Measurements from ENCODE around the gene MAPK7.

MAPK7 gene

GRCh38 chr17:19410875-19411620 lies 32.8 kb downstream of the MAPK7 start, which contains the start of gene RNF112:
Gene RNF112 (plus strand): TSS chr17:19411232. CDS start chr17:19411409, 177 bp downstream.
- H3K4me3 ChIP-seq (ENCODE audit: low read length): no peak within 1 kb of the TSS
- H3K27me3 ChIP-seq (ENCODE audit: control insufficient read depth, insufficient read depth, low read length): peaks cover 8% of the 10 kb centered on the region
- peak within 1 kb of the TSS; percentile 7 for H3K9ac ChIP-seq (ENCODE audit: low read length)
- no peak within 1 kb of the TSS for H3K27ac ChIP-seq (ENCODE audit: low read length)
- peaks cover 11% of the 10 kb centered on the region for H3K4me1 ChIP-seq (ENCODE audit: control insufficient read depth, low read depth, low read length)
- H3K36me3 ChIP-seq (ENCODE audit: control insufficient read depth, low read depth, low read length): no peaks in the 10 kb centered on the region
- H3K9me3 ChIP-seq (ENCODE audit: control insufficient read depth, low read depth, low read length): no peaks in the 10 kb centered on the region

GRCh38 chr17:19411631-19412030 lies 33.3 kb downstream of the MAPK7 start:
- Histone ChIP-seq H3K4me3 (ENCODE audit: low read length) (no peak overlapping the region), H3K9ac (ENCODE audit: low read length) (no peak overlapping the region), H3K36me3 (ENCODE audit: control insufficient read depth, low read depth, low read length) (no peaks in the 10 kb centered on the region), H3K9me3 (ENCODE audit: control insufficient read depth, low read depth, low read length) (no peaks in the 10 kb centered on the region), H3K4me1 (ENCODE audit: control insufficient read depth, low read depth, low read length) (peaks cover 11% of the 10 kb centered on the region), H3K27ac (ENCODE audit: low read length) (no peak overlapping the region), H3K27me3 (ENCODE audit: control insufficient read depth, insufficient read depth, low read length) (peaks cover 8% of the 10 kb centered on the region)

GRCh38 chr17:19412510-19412909 lies 34.2 kb downstream of the MAPK7 start:
- peaks cover 11% of the 10 kb centered on the region for H3K4me1 ChIP-seq (ENCODE audit: control insufficient read depth, low read depth, low read length)
- no peak overlapping the region for H3K27ac ChIP-seq (ENCODE audit: low read length)
- H3K9me3 ChIP-seq (ENCODE audit: control insufficient read depth, low read depth, low read length): no peaks in the 10 kb centered on the region
- no peak overlapping the region for H3K4me3 ChIP-seq (ENCODE audit: low read length)
- peaks cover 8% of the 10 kb centered on the region for H3K27me3 ChIP-seq (ENCODE audit: control insufficient read depth, insufficient read depth, low read length)
- H3K9ac ChIP-seq (ENCODE audit: low read length): no peak overlapping the region
- H3K36me3 ChIP-seq (ENCODE audit: control insufficient read depth, low read depth, low read length): no peaks in the 10 kb centered on the region

- peaks cover 8% of the 10 kb centered on the region for H3K27me3 ChIP-seq (ENCODE audit: control insufficient read depth, insufficient read depth, low read length)
Observed at GRCh38 chr17:19412984-19413383, 34.7 kb downstream of the MAPK7 start.

GRCh38 chr17:19413761-19414160 lies 35.5 kb downstream of the MAPK7 start:
- Histone ChIP-seq H3K27me3 (ENCODE audit: control insufficient read depth, insufficient read depth, low read length) (peaks cover 8% of the 10 kb centered on the region), H3K9ac (ENCODE audit: low read length) (no peak overlapping the region), H3K9me3 (ENCODE audit: control insufficient read depth, low read depth, low read length) (no peaks in the 10 kb centered on the region), H3K4me1 (ENCODE audit: control insufficient read depth, low read depth, low read length) (peaks cover 11% of the 10 kb centered on the region), H3K4me3 (ENCODE audit: low read length) (no peak overlapping the region), H3K27ac (ENCODE audit: low read length) (no peak overlapping the region), H3K36me3 (ENCODE audit: control insufficient read depth, low read depth, low read length) (no peaks in the 10 kb centered on the region)

More at GRCh38 chr17:19412984-19413383, 34.7 kb downstream of the MAPK7 start:
- H3K4me3 ChIP-seq (ENCODE audit: low read length): no peak overlapping the region
- H3K36me3 ChIP-seq (ENCODE audit: control insufficient read depth, low read depth, low read length): no peaks in the 10 kb centered on the region
- H3K9ac ChIP-seq (ENCODE audit: low read length): no peak overlapping the region
- H3K27ac ChIP-seq (ENCODE audit: low read length): no peak overlapping the region
- H3K4me1 ChIP-seq (ENCODE audit: control insufficient read depth, low read depth, low read length): peaks cover 11% of the 10 kb centered on the region
- no peaks in the 10 kb centered on the region for H3K9me3 ChIP-seq (ENCODE audit: control insufficient read depth, low read depth, low read length)

GRCh38 chr17:19414396-19415280 lies 36.3 kb downstream of the MAPK7 start:
- Histone ChIP-seq H3K36me3 (ENCODE audit: control insufficient read depth, low read depth, low read length) (no peaks in the 10 kb centered on the region), H3K4me3 (ENCODE audit: low read length) (no peak overlapping the region), H3K27me3 (ENCODE audit: control insufficient read depth, insufficient read depth, low read length) (peaks cover 8% of the 10 kb centered on the region), H3K27ac (ENCODE audit: low read length) (no peak overlapping the region), H3K4me1 (ENCODE audit: control insufficient read depth, low read depth, low read length) (peaks cover 11% of the 10 kb centered on the region), H3K9me3 (ENCODE audit: control insufficient read depth, low read depth, low read length) (no peaks in the 10 kb centered on the region), H3K9ac (ENCODE audit: low read length) (no peak overlapping the region)

GRCh38 chr17:19415311-19415710 lies 37.0 kb downstream of the MAPK7 start:
- H3K4me1 ChIP-seq (ENCODE audit: control insufficient read depth, low read depth, low read length): peaks cover 11% of the 10 kb centered on the region
- no peak overlapping the region for H3K4me3 ChIP-seq (ENCODE audit: low read length)
- H3K9me3 ChIP-seq (ENCODE audit: control insufficient read depth, low read depth, low read length): no peaks in the 10 kb centered on the region
- H3K27me3 ChIP-seq (ENCODE audit: control insufficient read depth, insufficient read depth, low read length): peaks cover 6% of the 10 kb centered on the region
- H3K36me3 ChIP-seq (ENCODE audit: control insufficient read depth, low read depth, low read length): no peaks in the 10 kb centered on the region
- H3K9ac ChIP-seq (ENCODE audit: low read length): no peak overlapping the region
- H3K27ac ChIP-seq (ENCODE audit: low read length): no peak overlapping the region

GRCh38 chr17:19415806-19416775 lies 37.8 kb downstream of the MAPK7 start:
- H3K27ac ChIP-seq (ENCODE audit: low read length): no peak overlapping the region
- H3K27me3 ChIP-seq (ENCODE audit: control insufficient read depth, insufficient read depth, low read length): no peaks in the 10 kb centered on the region

GRCh38 chr17:19417611-19418010 lies 39.3 kb downstream of the MAPK7 start:
- Histone ChIP-seq H3K4me1 (ENCODE audit: control insufficient read depth, low read depth, low read length) (no peaks in the 10 kb centered on the region), H3K27me3 (ENCODE audit: control insufficient read depth, insufficient read depth, low read length) (no peaks in the 10 kb centered on the region), H3K9ac (ENCODE audit: low read length) (no peak overlapping the region), H3K27ac (ENCODE audit: low read length) (no peak overlapping the region), H3K4me3 (ENCODE audit: low read length) (no peak overlapping the region), H3K9me3 (ENCODE audit: control insufficient read depth, low read depth, low read length) (no peaks in the 10 kb centered on the region), H3K36me3 (ENCODE audit: control insufficient read depth, low read depth, low read length) (no peaks in the 10 kb centered on the region)

More at GRCh38 chr17:19415806-19416775, 37.8 kb downstream of the MAPK7 start:
- no peaks in the 10 kb centered on the region for H3K9me3 ChIP-seq (ENCODE audit: control insufficient read depth, low read depth, low read length)
- no peak overlapping the region for H3K4me3 ChIP-seq (ENCODE audit: low read length)
- no peaks in the 10 kb centered on the region for H3K36me3 ChIP-seq (ENCODE audit: control insufficient read depth, low read depth, low read length)
- peaks cover 5% of the 10 kb centered on the region for H3K4me1 ChIP-seq (ENCODE audit: control insufficient read depth, low read depth, low read length)
- H3K9ac ChIP-seq (ENCODE audit: low read length): no peak overlapping the region

GRCh38 chr17:19418251-19418992 lies 40.1 kb downstream of the MAPK7 start:
- Histone ChIP-seq H3K27me3 (ENCODE audit: control insufficient read depth, insufficient read depth, low read length) (no peaks in the 10 kb centered on the region), H3K4me3 (ENCODE audit: low read length) (no peak overlapping the region), H3K9ac (ENCODE audit: low read length) (no peak overlapping the region), H3K36me3 (ENCODE audit: control insufficient read depth, low read depth, low read length) (no peaks in the 10 kb centered on the region), H3K9me3 (ENCODE audit: control insufficient read depth, low read depth, low read length) (no peaks in the 10 kb centered on the region), H3K27ac (ENCODE audit: low read length) (no peak overlapping the region), H3K4me1 (ENCODE audit: control insufficient read depth, low read depth, low read length) (no peaks in the 10 kb centered on the region)
